ENCODE results near the gene S100A1.

GRCh38 chr1:153610334-153610733 lies 17.9 kb upstream of the S100A1 start:
- TF ChIP-seq, protein P1, sequence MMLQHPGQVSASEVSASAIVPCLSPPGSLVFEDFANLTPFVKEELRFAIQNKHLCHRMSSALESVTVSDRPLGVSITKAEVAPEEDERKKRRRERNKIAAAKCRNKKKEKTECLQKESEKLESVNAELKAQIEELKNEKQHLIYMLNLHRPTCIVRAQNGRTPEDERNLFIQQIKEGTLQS (IDR thresholded peaks at IDR 0.05; ENCODE audit: borderline replicate concordance, extremely low read depth, low read depth, low read length): no peak
- TF ChIP-seq SP1 (IDR thresholded peaks at IDR 0.05; ENCODE audit: low read depth, low read length) (no peak), EZH2 (IDR thresholded peaks at IDR 0.05; ENCODE audit: borderline replicate concordance, control insufficient read depth, low read depth, low read length) (no peak), RAD21 (IDR thresholded peaks at IDR 0.05; ENCODE audit: insufficient read depth, low read depth, low read length) (no peak), E2F4 (IDR thresholded peaks at IDR 0.05; ENCODE audit: low read depth, low read length) (no peak), ZNF274 (IDR thresholded peaks at IDR 0.05; ENCODE audit: insufficient read depth, insufficient read length) (no peak), RCOR1 (conservative IDR thresholded peaks at IDR 0.05; ENCODE audit: low read depth, low read length) (no peak), HCFC1 (IDR thresholded peaks at IDR 0.05; ENCODE audit: low read length) (no peak), POLR2A (IDR thresholded peaks at IDR 0.05; ENCODE audit: low read depth, low read length) (no peak), YY1 (IDR thresholded peaks at IDR 0.05; ENCODE audit: low read depth, low read length) (no peak), JUND (IDR thresholded peaks at IDR 0.05; ENCODE audit: low read depth, low read length) (no peak)
